C4-2B (cell line): ENCODE measurements around the gene EXOC1L.
"Not testable (repeated sequence)": the region's sequence is repeated elsewhere in the genome, so short reads cannot be mapped to it uniquely, and the experiment has no call there.

Source experiments
- H3K27ac ChIP-seq: fragments of 450-650 bp; 2 replicates; pipeline ENCODE4 v1.5.1; 2017
- CTCF ChIP-seq: fragments of 450-650 bp; conservative IDR thresholded peaks from 2 replicates; pipeline ENCODE4 v1.5.1; 2017; ENCODE audit warnings: mild to moderate bottlenecking
- ZFX ChIP-seq: fragments of 450-650 bp; IDR thresholded peaks from 2 replicates; pipeline ENCODE4 v1.6.1; 2017

EXOC1L gene

GRCh38 chr4:55834086-55834795 lies 14.7 kb downstream of the EXOC1L start:
- no peak for TF ChIP-seq CTCF
- TF ChIP-seq ZFX: no peak
- no peak overlapping the region for H3K27ac ChIP-seq

GRCh38 chr4:55837903-55838302 lies 18.3 kb downstream of the EXOC1L start:
- TF ChIP-seq ZFX (no peak), CTCF (no peak)
- no peak overlapping the region for H3K27ac ChIP-seq

- TF ChIP-seq CTCF (no peak), ZFX (no peak)
- no peak overlapping the region for H3K27ac ChIP-seq
Measured at GRCh38 chr4:55838356-55838755, 18.8 kb downstream of the EXOC1L start.

- H3K27ac ChIP-seq: no peak overlapping the region
- no peak for TF ChIP-seq ZFX
- no peak for TF ChIP-seq CTCF
Measured at GRCh38 chr4:55838952-55839351, 19.4 kb downstream of the EXOC1L start.

GRCh38 chr4:55840956-55841355 lies 21.4 kb downstream of the EXOC1L start:
- no peak for TF ChIP-seq ZFX
- no peak for TF ChIP-seq CTCF

GRCh38 chr4:55841373-55842239 lies 22.0 kb downstream of the EXOC1L start:
- H3K27ac ChIP-seq: peak overlapping the region; percentile 21; the same call in 1 of the 2 replicates

More at GRCh38 chr4:55840956-55841355, 21.4 kb downstream of the EXOC1L start:
- H3K27ac ChIP-seq: no peak overlapping the region

GRCh38 chr4:55842312-55842711 lies 22.7 kb downstream of the EXOC1L start:
- not testable (repeated sequence) for H3K27ac ChIP-seq

- no peak overlapping the region for H3K27ac ChIP-seq
- TF ChIP-seq ZFX: no peak
- no peak for TF ChIP-seq CTCF
Measured at GRCh38 chr4:55849724-55850123, 30.1 kb downstream of the EXOC1L start.
